Panc1 (cell line): ENCODE data around the gene C12orf76. TPM values are rescaled to one million over a fixed set of nuclear protein-coding genes. Genes with fewer than 3 reads are reported as not detected.
"Not testable (repeated sequence)": the region's sequence is repeated elsewhere in the genome, so short reads cannot be mapped to it uniquely, and the experiment has no call there.

Experiments used
- ATAC-seq: fragments of 200-7000 bp; cut with Tn5 transposase; 2 replicates; pipeline ENCODE4 v1.9.1; 2020; ENCODE audit warnings: mild to moderate bottlenecking, moderate library complexity
- BruUV-seq: library from RNA; stranded (reverse); fragments of 400-500 nt; replicated peaks from 2 replicates; lab custom pipeline; 2021; lab: Mats Ljungman, UMichigan
- CTCF ChIA-PET: fragments of 300-600 bp; sonication (Branson Sonifier 250); formaldehyde crosslinking; loops from one replicate; lab custom pipeline; 2022; ENCODE audit warnings: antibody characterized with exemption; lab: Charles Lee
- POLR2A ChIA-PET: fragments of 300-600 bp; sonication (Branson Sonifier 250); formaldehyde crosslinking; loops from one replicate; lab custom pipeline; 2022; ENCODE audit warnings: antibody characterized with exemption; lab: Charles Lee
- DNase-seq: peaks from one replicate; pipeline ENCODE4 v3.0.0-alpha.2; 2010; ENCODE audit warnings: low read depth, low spot score
- H3K27ac ChIP-seq: 2 replicates; pipeline ENCODE4 v1.5.1; 2011; ENCODE audit warnings: mild to moderate bottlenecking, low read length, inconsistent platforms
- H3K27me3 ChIP-seq: fragments of 200-500 bp; sonication (Bioruptor generic); 2 replicates; pipeline ENCODE4 v1.6.0; 2014; ENCODE audit warnings: low read length, inconsistent platforms; ENCODE audit not compliant: control insufficient read depth, insufficient read depth
- H3K36me3 ChIP-seq: fragments of 200-500 bp; sonication (Bioruptor generic); 2 replicates; pipeline ENCODE4 v1.5.1; 2014; ENCODE audit warnings: inconsistent platforms, mild to moderate bottlenecking, low read length, moderate library complexity; ENCODE audit not compliant: control insufficient read depth, insufficient read depth
- H3K4me1 ChIP-seq: 2 replicates; pipeline ENCODE4 v1.5.1; 2011; ENCODE audit warnings: inconsistent platforms, mild to moderate bottlenecking, low read length, moderate library complexity; ENCODE audit not compliant: control insufficient read depth, insufficient read depth
- H3K4me3 ChIP-seq, 2 experiments: 2 replicates each; pipeline ENCODE4 v1.5.1; 2011 to 2012; ENCODE audit warnings: low read depth in 2 of 2, low read length in 2 of 2, mild to moderate bottlenecking in 2 of 2, inconsistent platforms in 1 of 2, moderate library complexity in 1 of 2
- H3K9me3 ChIP-seq: fragments of 200-500 bp; sonication (Bioruptor generic); 2 replicates; pipeline ENCODE4 v1.5.1; 2014; ENCODE audit warnings: low read depth, mild to moderate bottlenecking, inconsistent platforms, low read length, moderate library complexity; ENCODE audit not compliant: control insufficient read depth, insufficient read depth
- POLR2AphosphoS5 ChIP-seq: IDR thresholded peaks from 2 replicates; pipeline ENCODE4 v1.6.1; 2012; ENCODE audit warnings: mild to moderate bottlenecking, low read depth, low read length, moderate library complexity
- SIN3A ChIP-seq: IDR thresholded peaks from 2 replicates; pipeline ENCODE4 v1.6.1; 2012; ENCODE audit warnings: low read depth, mild to moderate bottlenecking, low read length, moderate library complexity, borderline replicate concordance; ENCODE audit not compliant: insufficient read depth
- TCF7L2 ChIP-seq: IDR thresholded peaks from 2 replicates; pipeline ENCODE4 v1.6.1; 2011; ENCODE audit warnings: mild to moderate bottlenecking, low read depth, low read length, inconsistent platforms
- in situ Hi-C: cut with HindIII; loops from 2 replicates; pipeline ENCODE4 v1.10.0; 2016; ENCODE audit warnings: low sequenced_read_pairs, low pct_unique_long_range_greater_than_20kb
- intact Hi-C: fragments of 100-400 bp; cut with micrococcal nuclease; formaldehyde crosslinking; loops from one replicate; pipeline ENCODE4 v1.10.0; 2022; ENCODE audit not compliant: unreplicated experiment
- total RNA-seq: library from RNA; stranded (reverse); gene quantifications from one replicate; pipeline ENCODE4 v1.2.1, GENCODE V29; 2021; ENCODE audit not compliant: unreplicated experiment
- TF ChIP-seq, protein P1 (sequence below): fragments of 450-650 bp; IDR thresholded peaks from 2 replicates; pipeline ENCODE4 v1.5.1; 2017; ENCODE audit warnings: mild to moderate bottlenecking
- TF ChIP-seq, protein P2 (sequence below), 2 experiments: IDR thresholded peaks; 2 replicates each; pipeline ENCODE4 v1.6.1; 2011 to 2012; ENCODE audit warnings: low read depth in 2 of 2, control low read depth in 1 of 2, low read length in 1 of 2, mild to moderate bottlenecking in 1 of 2, moderate library complexity in 1 of 2; ENCODE audit not compliant: insufficient read depth in 1 of 2

Gene C12orf76
- total RNA-seq, 1 experiment from 2014 or later: 13.6 TPM

DNA sequence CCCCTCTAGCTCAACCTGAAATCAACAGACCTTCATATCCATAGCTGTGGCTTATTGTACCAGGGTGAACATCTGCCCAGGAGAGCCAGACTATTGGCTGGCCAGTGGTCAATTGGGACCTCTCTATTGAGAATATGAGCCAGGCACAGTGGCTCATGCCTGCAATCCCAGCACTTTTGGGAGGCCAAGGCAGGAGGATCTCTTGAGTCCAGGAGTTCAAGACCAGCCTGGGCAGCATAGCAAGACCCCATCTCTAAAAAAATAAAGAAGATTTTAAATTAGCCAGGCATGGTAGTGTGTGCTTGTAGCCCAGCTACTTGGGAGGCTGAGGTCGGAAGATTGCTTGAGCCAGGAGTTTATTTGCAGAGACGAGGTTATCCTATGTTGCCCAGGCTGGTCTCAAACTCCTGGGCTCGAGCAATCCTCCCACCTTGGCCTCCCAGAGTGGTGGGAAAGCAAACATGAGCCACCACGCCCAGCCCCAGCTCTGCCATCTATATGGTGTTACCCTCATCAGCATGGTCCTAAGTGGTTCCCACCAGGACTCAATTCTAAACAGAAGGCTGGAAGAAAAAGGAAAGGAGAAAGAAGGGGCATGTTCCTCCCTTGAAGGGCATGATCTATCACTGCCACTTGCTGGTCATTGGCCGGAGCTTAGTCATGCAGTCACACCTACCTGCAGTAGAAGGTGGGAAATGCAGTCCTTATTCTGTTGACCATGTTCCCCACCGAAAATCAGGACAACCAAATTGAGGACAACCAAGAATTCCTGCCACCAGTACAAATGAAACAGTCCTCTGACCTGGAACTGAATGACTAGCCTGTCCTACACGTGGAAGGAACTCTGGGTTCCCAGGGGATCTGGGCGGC, 42.2 kb upstream of the C12orf76 start:
- Histone ChIP-seq H3K36me3 (no peaks in the 10 kb centered on the region), H3K27me3 (no peaks in the 10 kb centered on the region), H3K27ac (no peak overlapping the region), H3K4me3 (no peak overlapping the region), H3K9me3 (no peaks in the 10 kb centered on the region), H3K4me1 (no peaks in the 10 kb centered on the region)
- TF ChIP-seq, protein P1, sequence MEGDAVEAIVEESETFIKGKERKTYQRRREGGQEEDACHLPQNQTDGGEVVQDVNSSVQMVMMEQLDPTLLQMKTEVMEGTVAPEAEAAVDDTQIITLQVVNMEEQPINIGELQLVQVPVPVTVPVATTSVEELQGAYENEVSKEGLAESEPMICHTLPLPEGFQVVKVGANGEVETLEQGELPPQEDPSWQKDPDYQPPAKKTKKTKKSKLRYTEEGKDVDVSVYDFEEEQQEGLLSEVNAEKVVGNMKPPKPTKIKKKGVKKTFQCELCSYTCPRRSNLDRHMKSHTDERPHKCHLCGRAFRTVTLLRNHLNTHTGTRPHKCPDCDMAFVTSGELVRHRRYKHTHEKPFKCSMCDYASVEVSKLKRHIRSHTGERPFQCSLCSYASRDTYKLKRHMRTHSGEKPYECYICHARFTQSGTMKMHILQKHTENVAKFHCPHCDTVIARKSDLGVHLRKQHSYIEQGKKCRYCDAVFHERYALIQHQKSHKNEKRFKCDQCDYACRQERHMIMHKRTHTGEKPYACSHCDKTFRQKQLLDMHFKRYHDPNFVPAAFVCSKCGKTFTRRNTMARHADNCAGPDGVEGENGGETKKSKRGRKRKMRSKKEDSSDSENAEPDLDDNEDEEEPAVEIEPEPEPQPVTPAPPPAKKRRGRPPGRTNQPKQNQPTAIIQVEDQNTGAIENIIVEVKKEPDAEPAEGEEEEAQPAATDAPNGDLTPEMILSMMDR: no peak
- no peak for TF ChIP-seq POLR2AphosphoS5
- TF ChIP-seq TCF7L2: no peak
- TF ChIP-seq SIN3A: no peak
- TF ChIP-seq, protein P2, sequence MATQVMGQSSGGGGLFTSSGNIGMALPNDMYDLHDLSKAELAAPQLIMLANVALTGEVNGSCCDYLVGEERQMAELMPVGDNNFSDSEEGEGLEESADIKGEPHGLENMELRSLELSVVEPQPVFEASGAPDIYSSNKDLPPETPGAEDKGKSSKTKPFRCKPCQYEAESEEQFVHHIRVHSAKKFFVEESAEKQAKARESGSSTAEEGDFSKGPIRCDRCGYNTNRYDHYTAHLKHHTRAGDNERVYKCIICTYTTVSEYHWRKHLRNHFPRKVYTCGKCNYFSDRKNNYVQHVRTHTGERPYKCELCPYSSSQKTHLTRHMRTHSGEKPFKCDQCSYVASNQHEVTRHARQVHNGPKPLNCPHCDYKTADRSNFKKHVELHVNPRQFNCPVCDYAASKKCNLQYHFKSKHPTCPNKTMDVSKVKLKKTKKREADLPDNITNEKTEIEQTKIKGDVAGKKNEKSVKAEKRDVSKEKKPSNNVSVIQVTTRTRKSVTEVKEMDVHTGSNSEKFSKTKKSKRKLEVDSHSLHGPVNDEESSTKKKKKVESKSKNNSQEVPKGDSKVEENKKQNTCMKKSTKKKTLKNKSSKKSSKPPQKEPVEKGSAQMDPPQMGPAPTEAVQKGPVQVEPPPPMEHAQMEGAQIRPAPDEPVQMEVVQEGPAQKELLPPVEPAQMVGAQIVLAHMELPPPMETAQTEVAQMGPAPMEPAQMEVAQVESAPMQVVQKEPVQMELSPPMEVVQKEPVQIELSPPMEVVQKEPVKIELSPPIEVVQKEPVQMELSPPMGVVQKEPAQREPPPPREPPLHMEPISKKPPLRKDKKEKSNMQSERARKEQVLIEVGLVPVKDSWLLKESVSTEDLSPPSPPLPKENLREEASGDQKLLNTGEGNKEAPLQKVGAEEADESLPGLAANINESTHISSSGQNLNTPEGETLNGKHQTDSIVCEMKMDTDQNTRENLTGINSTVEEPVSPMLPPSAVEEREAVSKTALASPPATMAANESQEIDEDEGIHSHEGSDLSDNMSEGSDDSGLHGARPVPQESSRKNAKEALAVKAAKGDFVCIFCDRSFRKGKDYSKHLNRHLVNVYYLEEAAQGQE (IDR thresholded peaks at IDR 0.05; ENCODE audit: insufficient read depth in 1 of 2, low read depth in 2 of 2, low read length in 1 of 2): no peak
- in situ Hi-C loops: no loop called here
- no TSS peak for BruUV-seq
- no peak for ATAC-seq
- intact Hi-C loops: no loop called here
- DNase-seq: no peak
- POLR2A ChIA-PET: no interaction called here
- CTCF ChIA-PET: interaction anchor here (0.6 kb wide), 1 partner anchor 9 kb away, joined by 10 read pairs; no protein-coding TSS in a partner anchor

DNA sequence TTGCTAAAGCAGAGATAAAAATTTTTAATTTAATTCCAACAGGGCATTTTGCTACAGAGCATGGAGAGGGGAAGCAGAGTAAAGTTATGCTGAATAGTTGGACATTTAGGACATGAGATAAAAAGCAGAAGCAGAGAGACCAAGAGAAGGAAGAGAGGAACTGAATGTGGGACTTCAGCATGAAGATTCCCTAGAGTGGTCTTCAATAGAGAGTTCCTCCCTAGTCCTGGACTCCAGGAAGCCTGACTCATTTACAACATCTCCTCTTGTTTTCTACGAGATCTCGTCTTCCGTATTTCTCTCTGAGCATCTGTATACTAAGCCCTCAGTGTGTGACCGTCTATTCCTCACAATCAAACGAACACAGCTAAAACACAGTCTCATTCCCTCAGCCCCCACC, 40.6 kb upstream of the C12orf76 start:
- in situ Hi-C loops (no loop called here), intact Hi-C loops (no loop called here)
- Histone ChIP-seq H3K36me3 (no peaks in the 10 kb centered on the region), H3K27ac (no peak overlapping the region), H3K27me3 (no peaks in the 10 kb centered on the region), H3K4me3 (no peak overlapping the region), H3K9me3 (no peaks in the 10 kb centered on the region), H3K4me1 (no peaks in the 10 kb centered on the region)
- no peak for ATAC-seq
- ChIA-PET POLR2A (no interaction called here), CTCF (no interaction called here)
- no peak for DNase-seq
- BruUV-seq: no TSS peak
- TF ChIP-seq SIN3A (no peak), TCF7L2 (no peak), POLR2AphosphoS5 (no peak)
- TF ChIP-seq, protein P1: no peak
- TF ChIP-seq, protein P2 (IDR thresholded peaks at IDR 0.05; ENCODE audit: insufficient read depth in 1 of 2, low read depth in 2 of 2, low read length in 1 of 2): no peak

DNA sequence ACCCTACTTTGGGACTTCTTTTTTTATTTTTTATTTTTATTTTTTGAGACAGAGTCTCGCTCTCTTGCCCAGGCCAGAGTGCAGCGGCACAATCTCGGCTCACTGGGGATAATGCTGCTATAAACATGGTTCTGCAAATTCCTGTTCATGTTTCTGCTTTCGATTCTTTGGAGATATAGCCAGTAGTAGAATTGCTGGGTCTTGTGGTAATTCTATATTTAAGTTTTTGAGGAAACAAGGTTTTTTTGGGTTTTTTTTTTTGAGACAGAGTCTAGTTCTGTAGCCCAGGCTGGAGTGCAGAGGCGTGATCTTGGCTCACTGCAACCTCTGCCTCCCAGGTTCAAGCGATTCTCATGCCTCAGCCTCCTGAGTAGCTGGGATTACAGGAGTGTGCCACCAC, 39.9 kb upstream of the C12orf76 start:
- in situ Hi-C loops, POLR2A ChIA-PET, intact Hi-C loops, H3K4me3 ChIP-seq, H3K27me3 ChIP-seq, DNase-seq, H3K27ac ChIP-seq, H3K9me3 ChIP-seq, ATAC-seq, H3K36me3 ChIP-seq, H3K4me1 ChIP-seq, BruUV-seq: not testable (repeated sequence)
- CTCF ChIA-PET: interaction anchor here (0.7 kb wide), 1 partner anchor 17 kb away, joined by 4 read pairs; no protein-coding TSS in a partner anchor
